ENCODE measurements around the gene SLC22A6.

Gene SLC22A6

GRCh38 chr11:62984451-62984991 is at the start of gene SLC22A6:
Gene SLC22A6, minus strand, starts transcription at chr11:62984967. Its CDS starts 277 bp downstream, at chr11:62984690.
- DNase-seq (ENCODE audit: low read depth) = no peak

- DNase-seq (ENCODE audit: low read depth) = no peak
Observed at GRCh38 chr11:63032457-63032856, 47.7 kb upstream of the SLC22A6 start.

- peak; percentile 77 for DNase-seq (ENCODE audit: low read depth)
Observed at GRCh38 chr11:63023841-63024648, 39.3 kb upstream of the SLC22A6 start.

- no peak for DNase-seq (ENCODE audit: low read depth)
Observed at GRCh38 chr11:63023222-63023814, 38.6 kb upstream of the SLC22A6 start.

GRCh38 chr11:63022441-63022840 is 37.7 kb upstream of the SLC22A6 start:
- no peak for DNase-seq (ENCODE audit: low read depth)

- DNase-seq (ENCODE audit: low read depth) = no peak
Observed at GRCh38 chr11:63020671-63021291, 36.0 kb upstream of the SLC22A6 start.

GRCh38 chr11:63019506-63019905 is 34.7 kb upstream of the SLC22A6 start:
- DNase-seq (ENCODE audit: low read depth) = no peak

GRCh38 chr11:63017306-63017974 is 32.7 kb upstream of the SLC22A6 start:
- DNase-seq (ENCODE audit: low read depth) = no peak

GRCh38 chr11:63015521-63016215 is 30.9 kb upstream of the SLC22A6 start, which contains the start of gene SLC22A8:
Gene SLC22A8, minus strand, starts transcription at chr11:63015841. Its CDS starts 883 bp downstream, at chr11:63014958.
- DNase-seq (ENCODE audit: low read depth) = no peak

GRCh38 chr11:63014408-63015055 is 29.8 kb upstream of the SLC22A6 start:
- DNase-seq (ENCODE audit: low read depth) = no peak

- DNase-seq (ENCODE audit: low read depth) = no peak
Observed at GRCh38 chr11:63012839-63013238, 28.1 kb upstream of the SLC22A6 start.

- no peak for DNase-seq (ENCODE audit: low read depth)
Observed at GRCh38 chr11:63012430-63012829, 27.7 kb upstream of the SLC22A6 start.

GRCh38 chr11:63010934-63011439 is 26.2 kb upstream of the SLC22A6 start:
- no peak for DNase-seq (ENCODE audit: low read depth)

GRCh38 chr11:63007920-63008319 is 23.2 kb upstream of the SLC22A6 start:
- no peak for DNase-seq (ENCODE audit: low read depth)

GRCh38 chr11:63001456-63001855 is 16.7 kb upstream of the SLC22A6 start:
- no peak for DNase-seq (ENCODE audit: low read depth)

GRCh38 chr11:62999649-63000048 is 14.9 kb upstream of the SLC22A6 start:
- DNase-seq (ENCODE audit: low read depth) = no peak

- no peak for DNase-seq (ENCODE audit: low read depth)
Observed at GRCh38 chr11:62999156-62999555, 14.4 kb upstream of the SLC22A6 start.

- no peak for DNase-seq (ENCODE audit: low read depth)
Observed at GRCh38 chr11:62996271-62996670, 11.5 kb upstream of the SLC22A6 start.

GRCh38 chr11:62994775-62995174 is 10.0 kb upstream of the SLC22A6 start:
- DNase-seq (ENCODE audit: low read depth) = no peak

- DNase-seq (ENCODE audit: low read depth) = no peak
Observed at GRCh38 chr11:62988276-62988675, 3.5 kb upstream of the SLC22A6 start.

Data from activated T-helper 9 cell treated with anti-CD3 and anti-CD28 coated beads, Interleukin-2, amount 50 U/mL, for 16 hours (primary cell).